K562 (cell line): ENCODE data around the gene SPAG7. TPM values are rescaled to one million over a fixed set of nuclear protein-coding genes. Genes with fewer than 3 reads are reported as not detected.

Source experiments
- CBX1 ChIP-seq: sonication (generic); IDR thresholded peaks from 2 replicates; pipeline ENCODE4 v1.6.1; 2016; ENCODE audit warnings: antibody characterized with exemption, low read depth, mild to moderate bottlenecking
- CBX2 ChIP-seq: fragments of 200-600 bp; sonication (generic); IDR thresholded peaks from one replicate; pipeline ENCODE4 v1.6.1; 2012; ENCODE audit warnings: mild to moderate bottlenecking, low read length, inconsistent platforms; ENCODE audit not compliant: insufficient read depth, poor library complexity, severe bottlenecking
- CBX5 ChIP-seq: IDR thresholded peaks from 2 replicates; pipeline ENCODE4 v1.6.1; 2014; ENCODE audit warnings: low read depth, borderline replicate concordance
- ETV1 ChIP-seq: fragments of 450-650 bp; conservative IDR thresholded peaks from 2 replicates; pipeline ENCODE4 v1.6.1; 2016; ENCODE audit warnings: missing genetic modification characterization, control low read depth, low read depth, missing compliant biosample characterization
- FOSL1 ChIP-seq: fragments of 200-800 bp; sonication (Bioruptor generic); conservative IDR thresholded peaks from 2 replicates; pipeline ENCODE4 v1.6.1; 2016; ENCODE audit warnings: missing genetic modification characterization, missing compliant biosample characterization
- GABPB2 ChIP-seq: fragments of 250-450 bp; sonication (Bioruptor Pico); conservative IDR thresholded peaks from 2 replicates; pipeline ENCODE4 v1.5.1; 2021; ENCODE audit warnings: mild to moderate bottlenecking
- HMG20B ChIP-seq: fragments of 250-450 bp; sonication (Bioruptor Pico); IDR thresholded peaks from 2 replicates; pipeline ENCODE4 v1.5.0; 2021; ENCODE audit warnings: mild to moderate bottlenecking
- MAFK ChIP-seq: IDR thresholded peaks from 2 replicates; pipeline ENCODE4 v1.6.1; 2011; ENCODE audit warnings: low read length, improper control_type of control experiment
- MCM2 ChIP-seq: fragments of 450-650 bp; IDR thresholded peaks from 2 replicates; pipeline ENCODE4 v1.6.1; 2017; ENCODE audit warnings: low read depth, mild to moderate bottlenecking
- NCOA6 ChIP-seq: fragments of 450-650 bp; IDR thresholded peaks from 2 replicates; pipeline ENCODE4 v1.6.1; 2017; ENCODE audit warnings: mild to moderate bottlenecking
- NFRKB ChIP-seq: fragments of 450-650 bp; IDR thresholded peaks from 2 replicates; pipeline ENCODE4 v1.6.1; 2016; ENCODE audit warnings: low read depth
- PCBP1 ChIP-seq: fragments of 200-400 bp; formaldehyde crosslinking; IDR thresholded peaks from 2 replicates; pipeline ENCODE4 v1.6.1; 2018; ENCODE audit warnings: mild to moderate bottlenecking, low read depth, low read length; ENCODE audit not compliant: poor library complexity, severe bottlenecking
- POLR2B ChIP-seq: fragments of 450-650 bp; IDR thresholded peaks from 2 replicates; pipeline ENCODE4 v1.6.1; 2018; ENCODE audit warnings: low read depth; ENCODE audit not compliant: partially characterized antibody
- RBFOX2 ChIP-seq: fragments of 200-400 bp; formaldehyde crosslinking; IDR thresholded peaks from 2 replicates; pipeline ENCODE4 v1.6.1; 2017; ENCODE audit warnings: low read depth, mild to moderate bottlenecking, low read length, moderate library complexity
- SAP30 ChIP-seq: fragments of 200-600 bp; sonication (generic); IDR thresholded peaks from 2 replicates; pipeline ENCODE4 v1.6.1; 2012; ENCODE audit warnings: borderline replicate concordance, low read depth, mild to moderate bottlenecking, moderate library complexity, low read length, control low read depth, inconsistent platforms; ENCODE audit not compliant: insufficient read depth, poor library complexity, severe bottlenecking
- SIN3A ChIP-seq, 2 experiments: fragments of 150-350 bp in 1 of 2; IDR thresholded peaks; 2 replicates each; pipeline ENCODE4 v1.6.1; 2011 to 2016; ENCODE audit warnings: borderline replicate concordance in 2 of 2, low read depth in 2 of 2, low read length in 2 of 2, mild to moderate bottlenecking in 2 of 2, moderate library complexity in 2 of 2; ENCODE audit not compliant: control insufficient read depth in 1 of 2
- STAT5A ChIP-seq: IDR thresholded peaks from 2 replicates; pipeline ENCODE4 v1.6.1; 2012; ENCODE audit warnings: low read length, inconsistent platforms, borderline replicate concordance
- TOE1 ChIP-seq, 2 experiments: fragments of 450-650 bp in 1 of 2; sonication (generic) in 1 of 2; formaldehyde crosslinking in 1 of 2; IDR thresholded peaks; 2 replicates each; pipeline versions ENCODE4 v1.7.1 to v1.8.0; 2016 to 2022; ENCODE audit warnings: borderline replicate concordance in 2 of 2, mild to moderate bottlenecking in 2 of 2, antibody characterized with exemption in 1 of 2, inconsistent platforms in 1 of 2, low read depth in 1 of 2, missing genetic modification reagents in 1 of 2, moderate library complexity in 1 of 2
- XRCC3 ChIP-seq: fragments of 450-650 bp; IDR thresholded peaks from 2 replicates; pipeline ENCODE4 v1.6.1; 2017; ENCODE audit warnings: mild to moderate bottlenecking, moderate library complexity
- ZBED1 ChIP-seq: IDR thresholded peaks from 2 replicates; pipeline ENCODE4 v1.6.1; 2014
- polyA plus RNA-seq, 8 experiments: library from polyadenylated mRNA; depleted of rRNA in 4 of 8; stranded (reverse) in 5 of 8; unstranded in 3 of 8; fragments of >200 nt; fragmentation: Nextera tagmentation in 2 of 8; fragmentation: Illumina TruSeq in 1 of 8; extraction: Ambion mirVana in 2 of 8; extraction: Trizol in 1 of 8; gene quantifications; 2 replicates each; pipeline versions ENCODE4 v1.2.1 to v1.2.3, GENCODE V29; 2011 to 2014; ENCODE audit warnings: inconsistent platforms in 1 of 8, missing spikeins in 1 of 8
- total RNA-seq, 7 experiments: library from RNA; depleted of rRNA in 6 of 7; stranded (reverse); fragments of >200 nt in 6 of 7; fragmentation: Illumina TruSeq in 2 of 7; extraction: Trizol in 2 of 7; gene quantifications; 2 replicates each; pipeline versions ENCODE4 v1.2.1 to v1.2.3, GENCODE V29; 2011 to 2021; ENCODE audit warnings: low replicate concordance in 1 of 7
- TF ChIP-seq, protein P1 (sequence below): fragments of 150-350 bp; conservative IDR thresholded peaks from 2 replicates; pipeline ENCODE4 v1.6.1; 2014; ENCODE audit warnings: low read length
- TF ChIP-seq, protein P2 (sequence below): IDR thresholded peaks from 2 replicates; pipeline ENCODE4 v1.6.1; 2012; ENCODE audit warnings: low read depth, low read length, improper control_type of control experiment, borderline replicate concordance
- TF ChIP-seq, protein P3 (sequence below): fragments of 450-650 bp; formaldehyde crosslinking; IDR thresholded peaks from 2 replicates; pipeline ENCODE4 v1.4.0; 2022; ENCODE audit warnings: missing genetic modification characterization

The SPAG7 gene
- total and polyA plus RNA-seq, 9 of the 15 experiments (the other 6 are each of a cell fraction or from before 2014, with no cell fraction given) = 5.6 to 53.5 (median 36.3) TPM

DNA sequence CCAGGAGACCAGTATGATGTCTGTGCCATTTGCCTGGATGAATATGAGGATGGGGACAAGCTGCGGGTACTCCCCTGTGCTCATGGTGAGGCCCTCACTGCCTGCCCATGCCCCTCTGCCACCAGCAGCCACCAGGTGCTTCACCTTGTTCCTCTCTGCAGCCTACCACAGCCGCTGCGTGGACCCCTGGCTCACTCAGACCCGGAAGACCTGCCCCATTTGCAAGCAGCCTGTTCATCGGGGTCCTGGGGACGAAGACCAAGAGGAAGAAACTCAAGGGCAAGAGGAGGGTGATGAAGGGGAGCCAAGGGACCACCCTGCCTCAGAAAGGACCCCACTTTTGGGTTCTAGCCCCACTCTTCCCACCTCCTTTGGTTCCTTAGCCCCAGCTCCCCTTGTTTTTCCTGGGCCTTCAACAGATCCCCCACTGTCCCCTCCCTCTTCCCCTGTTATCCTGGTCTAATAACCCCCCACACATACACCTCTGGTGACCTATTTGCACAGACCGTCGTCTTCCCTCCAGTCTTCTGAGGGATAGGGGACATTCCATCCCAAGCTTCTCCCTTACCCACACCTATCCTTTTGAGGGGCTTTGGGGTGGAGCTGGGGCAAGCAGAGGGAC, 23.0 kb downstream of the SPAG7 start (continued):
- TF ChIP-seq, protein P1, sequence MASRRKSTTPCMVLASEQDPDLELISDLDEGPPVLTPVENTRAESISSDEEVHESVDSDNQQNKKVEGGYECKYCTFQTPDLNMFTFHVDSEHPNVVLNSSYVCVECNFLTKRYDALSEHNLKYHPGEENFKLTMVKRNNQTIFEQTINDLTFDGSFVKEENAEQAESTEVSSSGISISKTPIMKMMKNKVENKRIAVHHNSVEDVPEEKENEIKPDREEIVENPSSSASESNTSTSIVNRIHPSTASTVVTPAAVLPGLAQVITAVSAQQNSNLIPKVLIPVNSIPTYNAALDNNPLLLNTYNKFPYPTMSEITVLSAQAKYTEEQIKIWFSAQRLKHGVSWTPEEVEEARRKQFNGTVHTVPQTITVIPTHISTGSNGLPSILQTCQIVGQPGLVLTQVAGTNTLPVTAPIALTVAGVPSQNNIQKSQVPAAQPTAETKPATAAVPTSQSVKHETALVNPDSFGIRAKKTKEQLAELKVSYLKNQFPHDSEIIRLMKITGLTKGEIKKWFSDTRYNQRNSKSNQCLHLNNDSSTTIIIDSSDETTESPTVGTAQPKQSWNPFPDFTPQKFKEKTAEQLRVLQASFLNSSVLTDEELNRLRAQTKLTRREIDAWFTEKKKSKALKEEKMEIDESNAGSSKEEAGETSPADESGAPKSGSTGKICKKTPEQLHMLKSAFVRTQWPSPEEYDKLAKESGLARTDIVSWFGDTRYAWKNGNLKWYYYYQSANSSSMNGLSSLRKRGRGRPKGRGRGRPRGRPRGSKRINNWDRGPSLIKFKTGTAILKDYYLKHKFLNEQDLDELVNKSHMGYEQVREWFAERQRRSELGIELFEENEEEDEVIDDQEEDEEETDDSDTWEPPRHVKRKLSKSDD = no peak
- TF ChIP-seq, protein P2, sequence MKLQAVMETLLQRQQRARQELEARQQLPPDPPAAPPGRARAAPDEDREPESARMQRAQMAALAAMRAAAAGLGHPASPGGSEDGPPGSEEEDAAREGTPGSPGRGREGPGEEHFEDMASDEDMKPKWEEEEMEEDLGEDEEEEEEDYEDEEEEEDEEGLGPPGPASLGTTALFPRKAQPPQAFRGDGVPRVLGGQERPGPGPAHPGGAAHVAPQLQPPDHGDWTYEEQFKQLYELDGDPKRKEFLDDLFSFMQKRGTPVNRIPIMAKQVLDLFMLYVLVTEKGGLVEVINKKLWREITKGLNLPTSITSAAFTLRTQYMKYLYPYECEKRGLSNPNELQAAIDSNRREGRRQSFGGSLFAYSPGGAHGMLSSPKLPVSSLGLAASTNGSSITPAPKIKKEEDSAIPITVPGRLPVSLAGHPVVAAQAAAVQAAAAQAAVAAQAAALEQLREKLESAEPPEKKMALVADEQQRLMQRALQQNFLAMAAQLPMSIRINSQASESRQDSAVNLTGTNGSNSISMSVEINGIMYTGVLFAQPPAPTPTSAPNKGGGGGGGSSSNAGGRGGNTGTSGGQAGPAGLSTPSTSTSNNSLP = no peak
- TF ChIP-seq MAFK = no peak
- TF ChIP-seq NFRKB = no peak
- no peak for TF ChIP-seq ETV1
- TF ChIP-seq FOSL1 (tag) = no peak
- TF ChIP-seq, protein P3, sequence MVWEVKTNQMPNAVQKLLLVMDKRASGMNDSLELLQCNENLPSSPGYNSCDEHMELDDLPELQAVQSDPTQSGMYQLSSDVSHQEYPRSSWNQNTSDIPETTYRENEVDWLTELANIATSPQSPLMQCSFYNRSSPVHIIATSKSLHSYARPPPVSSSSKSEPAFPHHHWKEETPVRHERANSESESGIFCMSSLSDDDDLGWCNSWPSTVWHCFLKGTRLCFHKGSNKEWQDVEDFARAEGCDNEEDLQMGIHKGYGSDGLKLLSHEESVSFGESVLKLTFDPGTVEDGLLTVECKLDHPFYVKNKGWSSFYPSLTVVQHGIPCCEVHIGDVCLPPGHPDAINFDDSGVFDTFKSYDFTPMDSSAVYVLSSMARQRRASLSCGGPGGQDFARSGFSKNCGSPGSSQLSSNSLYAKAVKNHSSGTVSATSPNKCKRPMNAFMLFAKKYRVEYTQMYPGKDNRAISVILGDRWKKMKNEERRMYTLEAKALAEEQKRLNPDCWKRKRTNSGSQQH (CRISPR knock-in tag) = 0 out of 2 replicates have a peak, but pooled peaks have one; percentile 16
- TF ChIP-seq XRCC3 = no peak
- no peak for TF ChIP-seq HMG20B (CRISPR knock-in tag)
- no peak for TF ChIP-seq TOE1 (IDR thresholded peaks at IDR 0.05; ENCODE audit: borderline replicate concordance)
- no peak for TF ChIP-seq TOE1 (CRISPR knock-in tag; IDR thresholded peaks at IDR 0.05; ENCODE audit: borderline replicate concordance, low read depth)
- no peak for TF ChIP-seq NCOA6
- no peak for TF ChIP-seq CBX2
- TF ChIP-seq PCBP1 = no peak
- no peak; a peak in 2 of 4 replicates for TF ChIP-seq SIN3A (IDR thresholded peaks at IDR 0.05; ENCODE audit: borderline replicate concordance in 2 of 2, control insufficient read depth in 1 of 2, low read depth in 2 of 2, low read length in 2 of 2)
- TF ChIP-seq SAP30 = no peak
- TF ChIP-seq MCM2 = no peak
- TF ChIP-seq STAT5A = 0 out of 2 replicates have a peak, but pooled peaks have one; percentile 8
- no peak for TF ChIP-seq ZBED1
- peak; percentile 79 for TF ChIP-seq POLR2B
- peak; percentile 29 for TF ChIP-seq CBX1
- no peak for TF ChIP-seq CBX5
- peak; percentile 73 for TF ChIP-seq RBFOX2
- no peak for TF ChIP-seq GABPB2 (CRISPR knock-in tag)
